ENCODE data around the gene SUSD1.

GRCh38 chr9:112094948-112095681 lies 80.0 kb downstream of the SUSD1 start:
- TF ChIP-seq CREB1 (IDR thresholded peaks at IDR 0.05; ENCODE audit: low read depth) = no peak
- no peak for TF ChIP-seq USF1 (IDR thresholded peaks at IDR 0.05)
- TF ChIP-seq EGR1 (IDR thresholded peaks at IDR 0.05) = no peak
- TF ChIP-seq FOXM1 (IDR thresholded peaks at IDR 0.05; ENCODE audit: borderline replicate concordance, low read depth) = no peak
- TF ChIP-seq CEBPB (IDR thresholded peaks at IDR 0.05) = no peak
- TF ChIP-seq RAD21 (IDR thresholded peaks at IDR 0.05; ENCODE audit: low read depth) = no peak
- no peak for TF ChIP-seq EP300 (IDR thresholded peaks at IDR 0.05; ENCODE audit: borderline replicate concordance)
- no peak for TF ChIP-seq TEAD4 (IDR thresholded peaks at IDR 0.05)
- TF ChIP-seq MAX (IDR thresholded peaks at IDR 0.05) = no peak
- TF ChIP-seq TAF1 (IDR thresholded peaks at IDR 0.05; ENCODE audit: low read depth) = no peak
- TF ChIP-seq REST (IDR thresholded peaks at IDR 0.05; ENCODE audit: low read depth) = no peak
- TF ChIP-seq TCF12 (IDR thresholded peaks at IDR 0.05; ENCODE audit: low read depth) = no peak
- no peak for TF ChIP-seq ZBTB7A (IDR thresholded peaks at IDR 0.05; ENCODE audit: low read depth)
- no peak for TF ChIP-seq YY1 (IDR thresholded peaks at IDR 0.05; ENCODE audit: low read depth)
